ENCODE measurements around the gene RRAS.

- TF ChIP-seq CTCF (IDR thresholded peaks at IDR 0.05) (peak in 1 of 6 experiments; percentile 10), POLR2A (IDR thresholded peaks at IDR 0.05) (no peak)
Measured at GRCh38 chr19:49666120-49666444, 26.1 kb upstream of the RRAS start.

Data from adrenal gland (tissue), 5 donors.